Stomach (tissue), 4 donors: Measurements from ENCODE around the gene MAP3K7CL.

Experiments used
- EP300 ChIP-seq: sonication (generic); formaldehyde crosslinking; IDR thresholded peaks from one replicate; pipeline ENCODE4 v1.6.1; 2017; ENCODE audit warnings: antibody characterized with exemption
- POLR2A ChIP-seq, 4 donors: fragments of 450-650 bp; IDR thresholded peaks; one replicate each; pipeline ENCODE4 v1.6.1; 2016; ENCODE audit warnings: antibody characterized with exemption in 4 of 4, control low read depth in 2 of 4, mild to moderate bottlenecking in 1 of 4, moderate library complexity in 1 of 4
- POLR2AphosphoS5 ChIP-seq, 3 donors: sonication (generic); formaldehyde crosslinking; IDR thresholded peaks; one replicate each; pipeline ENCODE4 v1.6.1; 2016; ENCODE audit warnings: antibody characterized with exemption in 3 of 3
- TF ChIP-seq, protein P1 (sequence below), 7 experiments: fragments of 450-650 bp in 4 of 7; fragments of 200-600 bp in 3 of 7; sonication (generic) in 3 of 7; IDR thresholded peaks; one replicate each; pipeline ENCODE4 v1.5.1; 2016 to 2019; ENCODE audit warnings: antibody characterized with exemption in 7 of 7, control low read depth in 2 of 7, mild to moderate bottlenecking in 1 of 7

DNA sequence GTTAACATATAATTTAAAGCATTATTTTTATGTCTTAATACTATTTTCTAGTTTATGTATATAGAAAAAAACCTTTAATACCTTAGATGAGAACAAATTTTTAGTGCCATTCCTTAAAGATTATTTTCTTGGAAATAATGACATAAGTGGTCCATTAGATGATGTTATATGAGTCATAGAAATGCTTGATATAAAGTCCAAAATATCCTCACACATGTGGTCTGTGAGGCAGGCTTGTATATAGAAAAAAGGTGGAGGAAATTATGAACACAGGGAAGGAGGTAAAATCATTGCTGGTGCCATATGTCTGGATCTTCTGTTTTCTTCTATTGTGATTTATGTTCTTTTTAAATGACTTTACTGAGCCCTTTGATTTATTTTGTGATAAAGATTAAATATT lies 79.3 kb downstream of the MAP3K7CL start:
- TF ChIP-seq, protein P1, sequence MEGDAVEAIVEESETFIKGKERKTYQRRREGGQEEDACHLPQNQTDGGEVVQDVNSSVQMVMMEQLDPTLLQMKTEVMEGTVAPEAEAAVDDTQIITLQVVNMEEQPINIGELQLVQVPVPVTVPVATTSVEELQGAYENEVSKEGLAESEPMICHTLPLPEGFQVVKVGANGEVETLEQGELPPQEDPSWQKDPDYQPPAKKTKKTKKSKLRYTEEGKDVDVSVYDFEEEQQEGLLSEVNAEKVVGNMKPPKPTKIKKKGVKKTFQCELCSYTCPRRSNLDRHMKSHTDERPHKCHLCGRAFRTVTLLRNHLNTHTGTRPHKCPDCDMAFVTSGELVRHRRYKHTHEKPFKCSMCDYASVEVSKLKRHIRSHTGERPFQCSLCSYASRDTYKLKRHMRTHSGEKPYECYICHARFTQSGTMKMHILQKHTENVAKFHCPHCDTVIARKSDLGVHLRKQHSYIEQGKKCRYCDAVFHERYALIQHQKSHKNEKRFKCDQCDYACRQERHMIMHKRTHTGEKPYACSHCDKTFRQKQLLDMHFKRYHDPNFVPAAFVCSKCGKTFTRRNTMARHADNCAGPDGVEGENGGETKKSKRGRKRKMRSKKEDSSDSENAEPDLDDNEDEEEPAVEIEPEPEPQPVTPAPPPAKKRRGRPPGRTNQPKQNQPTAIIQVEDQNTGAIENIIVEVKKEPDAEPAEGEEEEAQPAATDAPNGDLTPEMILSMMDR (IDR thresholded peaks at IDR 0.05) = no peak
- TF ChIP-seq POLR2AphosphoS5 (IDR thresholded peaks at IDR 0.05) (no peak), POLR2A (IDR thresholded peaks at IDR 0.05) (no peak), EP300 (no peak)
